Panc1 (cell line): ENCODE measurements around the gene PDZD2. TPM values are rescaled to one million over a fixed set of nuclear protein-coding genes. Genes with fewer than 3 reads are reported as not detected.
"Not testable (repeated sequence)": the region's sequence is repeated elsewhere in the genome, so short reads cannot be mapped to it uniquely, and the experiment has no call there.

Source experiments
- ATAC-seq: fragments of 200-7000 bp; cut with Tn5 transposase; 2 replicates; pipeline ENCODE4 v1.9.1; 2020; ENCODE audit warnings: mild to moderate bottlenecking, moderate library complexity
- BruUV-seq: library from RNA; stranded (reverse); fragments of 400-500 nt; replicated peaks from 2 replicates; lab custom pipeline; 2021; lab: Mats Ljungman, UMichigan
- CTCF ChIA-PET: fragments of 300-600 bp; sonication (Branson Sonifier 250); formaldehyde crosslinking; loops from one replicate; lab custom pipeline; 2022; ENCODE audit warnings: antibody characterized with exemption; lab: Charles Lee
- POLR2A ChIA-PET: fragments of 300-600 bp; sonication (Branson Sonifier 250); formaldehyde crosslinking; loops from one replicate; lab custom pipeline; 2022; ENCODE audit warnings: antibody characterized with exemption; lab: Charles Lee
- DNase-seq: peaks from one replicate; pipeline ENCODE4 v3.0.0-alpha.2; 2010; ENCODE audit warnings: low read depth, low spot score
- H3K27ac ChIP-seq: 2 replicates; pipeline ENCODE4 v1.5.1; 2011; ENCODE audit warnings: mild to moderate bottlenecking, low read length, inconsistent platforms
- H3K27me3 ChIP-seq: fragments of 200-500 bp; sonication (Bioruptor generic); 2 replicates; pipeline ENCODE4 v1.6.0; 2014; ENCODE audit warnings: low read length, inconsistent platforms; ENCODE audit not compliant: control insufficient read depth, insufficient read depth
- H3K36me3 ChIP-seq: fragments of 200-500 bp; sonication (Bioruptor generic); 2 replicates; pipeline ENCODE4 v1.5.1; 2014; ENCODE audit warnings: inconsistent platforms, mild to moderate bottlenecking, low read length, moderate library complexity; ENCODE audit not compliant: control insufficient read depth, insufficient read depth
- H3K4me1 ChIP-seq: 2 replicates; pipeline ENCODE4 v1.5.1; 2011; ENCODE audit warnings: inconsistent platforms, mild to moderate bottlenecking, low read length, moderate library complexity; ENCODE audit not compliant: control insufficient read depth, insufficient read depth
- H3K4me3 ChIP-seq, 2 experiments: 2 replicates each; pipeline ENCODE4 v1.5.1; 2011 to 2012; ENCODE audit warnings: low read depth in 2 of 2, low read length in 2 of 2, mild to moderate bottlenecking in 2 of 2, inconsistent platforms in 1 of 2, moderate library complexity in 1 of 2
- H3K9me3 ChIP-seq: fragments of 200-500 bp; sonication (Bioruptor generic); 2 replicates; pipeline ENCODE4 v1.5.1; 2014; ENCODE audit warnings: low read depth, mild to moderate bottlenecking, inconsistent platforms, low read length, moderate library complexity; ENCODE audit not compliant: control insufficient read depth, insufficient read depth
- CTCF ChIP-seq: fragments of 450-650 bp; IDR thresholded peaks from 2 replicates; pipeline ENCODE4 v1.5.1; 2017; ENCODE audit warnings: mild to moderate bottlenecking
- POLR2AphosphoS5 ChIP-seq: IDR thresholded peaks from 2 replicates; pipeline ENCODE4 v1.6.1; 2012; ENCODE audit warnings: mild to moderate bottlenecking, low read depth, low read length, moderate library complexity
- REST ChIP-seq, 2 experiments: IDR thresholded peaks; 2 replicates each; pipeline ENCODE4 v1.6.1; 2011 to 2012; ENCODE audit warnings: low read depth in 2 of 2, control low read depth in 1 of 2, low read length in 1 of 2, mild to moderate bottlenecking in 1 of 2, moderate library complexity in 1 of 2; ENCODE audit not compliant: insufficient read depth in 1 of 2
- SIN3A ChIP-seq: IDR thresholded peaks from 2 replicates; pipeline ENCODE4 v1.6.1; 2012; ENCODE audit warnings: low read depth, mild to moderate bottlenecking, low read length, moderate library complexity, borderline replicate concordance; ENCODE audit not compliant: insufficient read depth
- TCF7L2 ChIP-seq: IDR thresholded peaks from 2 replicates; pipeline ENCODE4 v1.6.1; 2011; ENCODE audit warnings: mild to moderate bottlenecking, low read depth, low read length, inconsistent platforms
- in situ Hi-C: cut with HindIII; loops from 2 replicates; pipeline ENCODE4 v1.10.0; 2016; ENCODE audit warnings: low sequenced_read_pairs, low pct_unique_long_range_greater_than_20kb
- intact Hi-C: fragments of 100-400 bp; cut with micrococcal nuclease; formaldehyde crosslinking; loops from one replicate; pipeline ENCODE4 v1.10.0; 2022; ENCODE audit not compliant: unreplicated experiment
- total RNA-seq: library from RNA; stranded (reverse); gene quantifications from one replicate; pipeline ENCODE4 v1.2.1, GENCODE V29; 2021; ENCODE audit not compliant: unreplicated experiment

Gene PDZD2
- total RNA-seq, 1 experiment from 2014 or later, result 0.10 TPM

GRCh38 chr5:31731710-31732301, 92.9 kb downstream of the PDZD2 start:
- no peak for DNase-seq
- H3K27ac ChIP-seq, result no peak overlapping the region
- in situ Hi-C loops, result no loop called here
- no TSS peak for BruUV-seq
- ChIA-PET CTCF (no interaction called here), POLR2A (interaction anchor here (0.6 kb wide), 1 partner anchor 40 kb away, joined by 3 read pairs; no protein-coding TSS in a partner anchor)
- no peak for ATAC-seq
- H3K9me3 ChIP-seq, result no peaks in the 10 kb centered on the region
- H3K4me3 ChIP-seq, result no peak overlapping the region
- no peaks in the 10 kb centered on the region for H3K27me3 ChIP-seq
- TF ChIP-seq TCF7L2 (no peak), REST (IDR thresholded peaks at IDR 0.05; ENCODE audit: insufficient read depth in 1 of 2, low read depth in 2 of 2, low read length in 1 of 2) (no peak)
- H3K36me3 ChIP-seq, result no peaks in the 10 kb centered on the region
- intact Hi-C loops, result no loop called here
- no peaks in the 10 kb centered on the region for H3K4me1 ChIP-seq

- DNase-seq, BruUV-seq, H3K4me3 ChIP-seq, in situ Hi-C loops, ATAC-seq, H3K9me3 ChIP-seq, H3K4me1 ChIP-seq, intact Hi-C loops, H3K27me3 ChIP-seq, POLR2A ChIA-PET, H3K27ac ChIP-seq, H3K36me3 ChIP-seq: not testable (repeated sequence)
- CTCF ChIA-PET, result interaction anchor here (0.6 kb wide), 1 partner anchor 40 kb away, joined by 3 read pairs; no protein-coding TSS in a partner anchor
Measured at GRCh38 chr5:31732821-31733220, 93.9 kb downstream of the PDZD2 start.

- ATAC-seq (no peak), DNase-seq (no peak)
- intact Hi-C loops, result no loop called here
- ChIA-PET CTCF (interaction anchor here (0.6 kb wide), 1 partner anchor 39 kb away, joined by 3 read pairs; no protein-coding TSS in a partner anchor), POLR2A (no interaction called here)
- H3K4me1 ChIP-seq, result no peaks in the 10 kb centered on the region
- H3K4me3 ChIP-seq, result no peak overlapping the region
- no peaks in the 10 kb centered on the region for H3K36me3 ChIP-seq
- H3K9me3 ChIP-seq, result no peaks in the 10 kb centered on the region
- in situ Hi-C loops, result no loop called here
- no peak overlapping the region for H3K27ac ChIP-seq
- TF ChIP-seq REST (IDR thresholded peaks at IDR 0.05; ENCODE audit: insufficient read depth in 1 of 2, low read depth in 2 of 2, low read length in 1 of 2) (no peak), SIN3A (no peak), CTCF (no peak), TCF7L2 (no peak), POLR2AphosphoS5 (no peak)
- no TSS peak for BruUV-seq
- H3K27me3 ChIP-seq, result no peaks in the 10 kb centered on the region
Measured at GRCh38 chr5:31733371-31733770, 94.4 kb downstream of the PDZD2 start.
